Epithelial cell of esophagus (primary cell): Measurements from ENCODE around the gene FKBP2.

Source experiments
- DNase-seq: peaks from one replicate; pipeline ENCODE4 v3.0.0; 2010; ENCODE audit warnings: low read depth
- H3K4me3 ChIP-seq: 2 replicates; pipeline ENCODE4 v1.5.1; 2011; ENCODE audit warnings: mild to moderate bottlenecking, low read length, control low read depth
- CTCF ChIP-seq: IDR thresholded peaks from 2 replicates; pipeline ENCODE4 v1.5.1; 2011; ENCODE audit warnings: low read depth, mild to moderate bottlenecking, low read length, control low read depth, inconsistent platforms; ENCODE audit not compliant: insufficient read depth; ENCODE audit errors: missing control alignments

FKBP2 gene

GRCh38 chr11:64240435-64241240 is at the start of gene FKBP2:
Gene FKBP2, plus strand, starts transcription at chr11:64241095. Its CDS starts 1,293 bp downstream, at chr11:64242388.
- DNase-seq: peak; percentile 99
- H3K4me3 ChIP-seq: peak within 1 kb of the TSS; percentile 73
- TF ChIP-seq CTCF: no peak

- DNase-seq: no peak
- TF ChIP-seq CTCF: no peak
- no peak overlapping the region for H3K4me3 ChIP-seq
These were observed 48.5 kb upstream of the FKBP2 start for GRCh38 chr11:64192434-64192833.

- no peak for TF ChIP-seq CTCF
- DNase-seq: no peak
- no peak overlapping the region for H3K4me3 ChIP-seq
These were observed 44.3 kb upstream of the FKBP2 start for GRCh38 chr11:64196626-64197025.

GRCh38 chr11:64198511-64198910 is 42.4 kb upstream of the FKBP2 start:
- no peak overlapping the region for H3K4me3 ChIP-seq
- TF ChIP-seq CTCF: no peak
- DNase-seq: no peak

GRCh38 chr11:64201543-64201942 is 39.4 kb upstream of the FKBP2 start:
- DNase-seq: no peak
- no peak for TF ChIP-seq CTCF

GRCh38 chr11:64202992-64203391 is 37.9 kb upstream of the FKBP2 start:
- no peak for DNase-seq
- TF ChIP-seq CTCF: no peak
- H3K4me3 ChIP-seq: no peak overlapping the region

More at GRCh38 chr11:64201543-64201942, 39.4 kb upstream of the FKBP2 start:
- H3K4me3 ChIP-seq: no peak overlapping the region

GRCh38 chr11:64203421-64204079 is 37.3 kb upstream of the FKBP2 start:
- no peak for TF ChIP-seq CTCF
- H3K4me3 ChIP-seq: no peak overlapping the region
- DNase-seq: no peak
